ENCODE measurements around the gene GRIN3B.

DNA sequence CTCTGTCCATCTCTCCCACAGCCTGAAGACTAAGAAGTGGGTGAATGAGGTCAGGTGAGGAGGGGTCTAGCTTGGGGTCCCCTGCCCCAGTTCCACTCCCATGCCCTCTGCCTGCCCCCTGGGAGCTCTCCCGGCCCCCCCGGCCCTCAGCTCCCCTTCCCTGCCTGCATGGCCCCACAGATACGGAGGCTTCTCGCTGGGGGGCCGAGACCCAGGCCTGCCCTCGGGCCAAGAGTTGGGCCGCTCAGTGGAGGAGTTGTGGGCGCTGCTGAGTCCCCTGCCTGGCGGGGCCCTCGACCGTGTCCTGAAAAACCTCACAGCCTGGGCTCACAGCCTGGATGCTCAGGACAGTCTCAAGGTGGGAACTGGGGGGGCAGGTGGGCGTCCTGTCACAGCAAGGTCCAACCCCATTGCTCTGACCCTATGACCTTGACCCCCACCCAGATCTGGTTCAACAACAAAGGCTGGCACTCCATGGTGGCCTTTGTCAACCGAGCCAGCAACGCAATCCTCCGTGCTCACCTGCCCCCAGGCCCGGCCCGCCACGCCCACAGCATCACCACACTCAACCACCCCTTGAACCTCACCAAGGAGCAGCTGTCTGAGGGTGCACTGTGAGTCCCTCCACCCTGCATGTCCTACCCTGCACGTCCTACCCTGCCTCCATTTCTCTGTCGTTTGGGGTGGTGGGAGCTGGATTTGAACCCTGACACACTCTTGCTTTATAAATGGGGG is 55.8 kb downstream of the GRIN3B start:
- TF ChIP-seq, protein P1, sequence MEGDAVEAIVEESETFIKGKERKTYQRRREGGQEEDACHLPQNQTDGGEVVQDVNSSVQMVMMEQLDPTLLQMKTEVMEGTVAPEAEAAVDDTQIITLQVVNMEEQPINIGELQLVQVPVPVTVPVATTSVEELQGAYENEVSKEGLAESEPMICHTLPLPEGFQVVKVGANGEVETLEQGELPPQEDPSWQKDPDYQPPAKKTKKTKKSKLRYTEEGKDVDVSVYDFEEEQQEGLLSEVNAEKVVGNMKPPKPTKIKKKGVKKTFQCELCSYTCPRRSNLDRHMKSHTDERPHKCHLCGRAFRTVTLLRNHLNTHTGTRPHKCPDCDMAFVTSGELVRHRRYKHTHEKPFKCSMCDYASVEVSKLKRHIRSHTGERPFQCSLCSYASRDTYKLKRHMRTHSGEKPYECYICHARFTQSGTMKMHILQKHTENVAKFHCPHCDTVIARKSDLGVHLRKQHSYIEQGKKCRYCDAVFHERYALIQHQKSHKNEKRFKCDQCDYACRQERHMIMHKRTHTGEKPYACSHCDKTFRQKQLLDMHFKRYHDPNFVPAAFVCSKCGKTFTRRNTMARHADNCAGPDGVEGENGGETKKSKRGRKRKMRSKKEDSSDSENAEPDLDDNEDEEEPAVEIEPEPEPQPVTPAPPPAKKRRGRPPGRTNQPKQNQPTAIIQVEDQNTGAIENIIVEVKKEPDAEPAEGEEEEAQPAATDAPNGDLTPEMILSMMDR (IDR thresholded peaks at IDR 0.05): no peak
- TF ChIP-seq POLR2A (IDR thresholded peaks at IDR 0.05): no peak

All from uterus (tissue), 2 donors.